Ishikawa (cell line): ENCODE data around the gene PLCB4.

Experiments used
- CEBPB ChIP-seq: IDR thresholded peaks from 2 replicates; pipeline ENCODE4 v1.6.1; 2012
- CREB1 ChIP-seq: IDR thresholded peaks from 2 replicates; pipeline ENCODE4 v1.6.1; 2012; ENCODE audit warnings: low read depth
- EGR1 ChIP-seq: IDR thresholded peaks from 2 replicates; pipeline ENCODE4 v1.6.1; 2012
- EP300 ChIP-seq: IDR thresholded peaks from 2 replicates; pipeline ENCODE4 v1.6.1; 2012; ENCODE audit warnings: borderline replicate concordance
- FOXM1 ChIP-seq: IDR thresholded peaks from 2 replicates; pipeline ENCODE4 v1.6.1; 2012; ENCODE audit warnings: low read depth, borderline replicate concordance
- NFIC ChIP-seq: IDR thresholded peaks from 2 replicates; pipeline ENCODE4 v1.6.1; 2012
- RAD21 ChIP-seq: IDR thresholded peaks from 2 replicates; pipeline ENCODE4 v1.6.1; 2012; ENCODE audit warnings: low read depth
- TAF1 ChIP-seq: IDR thresholded peaks from 2 replicates; pipeline ENCODE4 v1.6.1; 2012; ENCODE audit warnings: low read depth, mild to moderate bottlenecking
- TCF12 ChIP-seq: IDR thresholded peaks from 2 replicates; pipeline ENCODE4 v1.6.1; 2012; ENCODE audit warnings: low read depth
- TEAD4 ChIP-seq: IDR thresholded peaks from 2 replicates; pipeline ENCODE4 v1.6.1; 2012
- YY1 ChIP-seq: IDR thresholded peaks from 2 replicates; pipeline ENCODE4 v1.6.1; 2012; ENCODE audit warnings: low read depth
- ZBTB7A ChIP-seq: IDR thresholded peaks from 2 replicates; pipeline ENCODE4 v1.6.1; 2012; ENCODE audit warnings: low read depth
- TF ChIP-seq, protein P1 (sequence below): IDR thresholded peaks from 2 replicates; pipeline ENCODE4 v1.6.1; 2012
- TF ChIP-seq, protein P2 (sequence below): IDR thresholded peaks from 2 replicates; pipeline ENCODE4 v1.6.1; 2012; ENCODE audit warnings: low read depth, mild to moderate bottlenecking
- TF ChIP-seq, protein P3 (sequence below): IDR thresholded peaks from 2 replicates; pipeline ENCODE4 v1.6.1; 2012

The PLCB4 gene

GRCh38 chr20:9244811-9245210 is 175.9 kb downstream of the PLCB4 start:
- no peak for TF ChIP-seq TAF1
- TF ChIP-seq ZBTB7A: no peak
- no peak for TF ChIP-seq TEAD4
- no peak for TF ChIP-seq CEBPB

DNA sequence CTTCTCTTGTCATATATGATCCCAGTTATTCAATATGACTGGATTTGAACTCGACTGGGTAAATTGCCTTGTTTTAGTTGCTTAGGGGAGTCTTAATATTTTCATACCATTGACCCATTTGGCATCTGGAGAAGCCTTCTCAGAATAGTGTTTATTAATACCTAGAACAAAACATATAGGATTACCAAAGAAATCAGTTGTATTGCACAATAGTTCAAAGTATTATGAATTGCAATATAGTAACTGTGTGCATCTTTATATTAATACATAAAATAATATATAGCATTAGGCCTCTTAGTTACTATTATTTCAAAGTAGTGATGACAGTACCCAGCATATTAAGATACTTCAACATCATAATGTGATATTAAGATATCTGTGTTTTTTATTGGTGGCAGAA is 177.8 kb downstream of the PLCB4 start:
- TF ChIP-seq EP300 (no peak), TAF1 (no peak), RAD21 (no peak), CEBPB (0 out of 2 replicates have a peak, but pooled peaks have one; percentile 25)

GRCh38 chr20:9250511-9250910 is 181.6 kb downstream of the PLCB4 start:
- TF ChIP-seq CREB1: no peak
- no peak for TF ChIP-seq RAD21
- no peak for TF ChIP-seq NFIC
- no peak for TF ChIP-seq EGR1
- no peak for TF ChIP-seq TEAD4
- TF ChIP-seq TCF12: no peak
- TF ChIP-seq FOXM1: no peak
- TF ChIP-seq, protein P1, sequence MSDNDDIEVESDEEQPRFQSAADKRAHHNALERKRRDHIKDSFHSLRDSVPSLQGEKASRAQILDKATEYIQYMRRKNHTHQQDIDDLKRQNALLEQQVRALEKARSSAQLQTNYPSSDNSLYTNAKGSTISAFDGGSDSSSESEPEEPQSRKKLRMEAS: no peak
- no peak for TF ChIP-seq CEBPB
- TF ChIP-seq, protein P2, sequence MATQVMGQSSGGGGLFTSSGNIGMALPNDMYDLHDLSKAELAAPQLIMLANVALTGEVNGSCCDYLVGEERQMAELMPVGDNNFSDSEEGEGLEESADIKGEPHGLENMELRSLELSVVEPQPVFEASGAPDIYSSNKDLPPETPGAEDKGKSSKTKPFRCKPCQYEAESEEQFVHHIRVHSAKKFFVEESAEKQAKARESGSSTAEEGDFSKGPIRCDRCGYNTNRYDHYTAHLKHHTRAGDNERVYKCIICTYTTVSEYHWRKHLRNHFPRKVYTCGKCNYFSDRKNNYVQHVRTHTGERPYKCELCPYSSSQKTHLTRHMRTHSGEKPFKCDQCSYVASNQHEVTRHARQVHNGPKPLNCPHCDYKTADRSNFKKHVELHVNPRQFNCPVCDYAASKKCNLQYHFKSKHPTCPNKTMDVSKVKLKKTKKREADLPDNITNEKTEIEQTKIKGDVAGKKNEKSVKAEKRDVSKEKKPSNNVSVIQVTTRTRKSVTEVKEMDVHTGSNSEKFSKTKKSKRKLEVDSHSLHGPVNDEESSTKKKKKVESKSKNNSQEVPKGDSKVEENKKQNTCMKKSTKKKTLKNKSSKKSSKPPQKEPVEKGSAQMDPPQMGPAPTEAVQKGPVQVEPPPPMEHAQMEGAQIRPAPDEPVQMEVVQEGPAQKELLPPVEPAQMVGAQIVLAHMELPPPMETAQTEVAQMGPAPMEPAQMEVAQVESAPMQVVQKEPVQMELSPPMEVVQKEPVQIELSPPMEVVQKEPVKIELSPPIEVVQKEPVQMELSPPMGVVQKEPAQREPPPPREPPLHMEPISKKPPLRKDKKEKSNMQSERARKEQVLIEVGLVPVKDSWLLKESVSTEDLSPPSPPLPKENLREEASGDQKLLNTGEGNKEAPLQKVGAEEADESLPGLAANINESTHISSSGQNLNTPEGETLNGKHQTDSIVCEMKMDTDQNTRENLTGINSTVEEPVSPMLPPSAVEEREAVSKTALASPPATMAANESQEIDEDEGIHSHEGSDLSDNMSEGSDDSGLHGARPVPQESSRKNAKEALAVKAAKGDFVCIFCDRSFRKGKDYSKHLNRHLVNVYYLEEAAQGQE: no peak
- TF ChIP-seq, protein P3, sequence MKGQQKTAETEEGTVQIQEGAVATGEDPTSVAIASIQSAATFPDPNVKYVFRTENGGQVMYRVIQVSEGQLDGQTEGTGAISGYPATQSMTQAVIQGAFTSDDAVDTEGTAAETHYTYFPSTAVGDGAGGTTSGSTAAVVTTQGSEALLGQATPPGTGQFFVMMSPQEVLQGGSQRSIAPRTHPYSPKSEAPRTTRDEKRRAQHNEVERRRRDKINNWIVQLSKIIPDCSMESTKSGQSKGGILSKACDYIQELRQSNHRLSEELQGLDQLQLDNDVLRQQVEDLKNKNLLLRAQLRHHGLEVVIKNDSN: no peak
- TF ChIP-seq TAF1: no peak
- TF ChIP-seq ZBTB7A: no peak
- no peak for TF ChIP-seq EP300
- no peak for TF ChIP-seq YY1

DNA sequence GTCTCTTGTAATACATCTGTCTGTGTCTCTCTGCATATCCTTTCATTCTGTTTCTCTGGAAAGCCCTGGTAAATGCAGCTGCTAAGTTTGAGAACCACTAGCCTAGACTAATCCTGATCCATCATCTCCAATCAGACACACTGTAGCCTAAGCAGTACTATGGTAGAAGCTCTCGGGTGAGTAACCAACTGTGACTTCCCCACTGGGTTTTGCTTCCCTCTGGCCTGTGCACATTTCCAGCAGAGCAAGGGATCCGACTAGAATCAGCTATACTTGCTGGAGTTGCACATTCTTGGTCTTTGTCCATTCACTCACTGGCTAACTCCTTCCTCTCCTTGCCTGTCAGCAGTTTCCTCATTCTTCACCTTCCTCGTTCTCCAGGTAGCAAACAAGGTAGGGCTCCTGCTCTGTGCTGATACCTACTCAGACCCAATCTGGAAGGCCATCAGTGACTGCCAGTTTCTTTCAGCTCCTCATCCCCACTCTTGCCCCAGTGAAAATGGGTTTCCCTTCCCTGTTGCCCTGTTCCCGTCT is 184.2 kb downstream of the PLCB4 start:
- TF ChIP-seq YY1: no peak
- TF ChIP-seq FOXM1: no peak
- TF ChIP-seq RAD21: no peak

GRCh38 chr20:9255171-9255570 is 186.3 kb downstream of the PLCB4 start:
- TF ChIP-seq TEAD4 (no peak), ZBTB7A (no peak)

DNA sequence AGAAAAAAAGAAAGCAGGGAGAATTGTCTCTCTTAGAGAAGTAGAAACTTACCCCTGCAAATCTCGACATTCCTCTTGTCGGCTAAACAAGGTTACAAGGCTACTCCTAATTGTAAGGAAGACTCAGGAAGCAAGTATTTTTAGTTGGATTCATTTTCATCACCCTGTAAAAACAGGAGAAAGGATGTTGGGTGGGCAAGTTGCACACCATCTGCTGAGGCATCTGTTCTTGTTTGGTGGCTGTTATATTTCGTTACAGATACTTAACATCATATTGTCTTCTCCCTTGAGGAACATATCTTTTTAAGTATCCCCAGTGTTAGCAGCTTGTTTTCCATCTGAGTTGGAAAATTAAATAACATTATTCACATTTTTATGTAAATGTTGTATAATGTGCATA is 187.5 kb downstream of the PLCB4 start:
- TF ChIP-seq TCF12: no peak
- no peak for TF ChIP-seq EGR1
- TF ChIP-seq, protein P2: no peak
- TF ChIP-seq FOXM1: no peak
- no peak for TF ChIP-seq RAD21
- no peak for TF ChIP-seq TEAD4
- no peak for TF ChIP-seq NFIC
- no peak for TF ChIP-seq CEBPB
- TF ChIP-seq, protein P3: no peak
- no peak for TF ChIP-seq YY1
- TF ChIP-seq, protein P1: no peak
- TF ChIP-seq TAF1: no peak
- no peak for TF ChIP-seq CREB1
- TF ChIP-seq ZBTB7A: no peak
- TF ChIP-seq EP300: no peak

- TF ChIP-seq TCF12 (no peak), TEAD4 (no peak), RAD21 (no peak), CEBPB (no peak), NFIC (no peak), EP300 (no peak), ZBTB7A (no peak), FOXM1 (no peak), EGR1 (no peak), YY1 (no peak), TAF1 (no peak)
- TF ChIP-seq, protein P1: no peak
Measured at GRCh38 chr20:9258901-9259300, 190.0 kb downstream of the PLCB4 start.
